OCI-LY7 (cell line): ENCODE results near the gene SASH1. TPM values are rescaled to one million over a fixed set of nuclear protein-coding genes. Genes with fewer than 3 reads are reported as not detected.

Source experiments
- BruUV-seq: library from RNA; stranded (reverse); fragments of 400-500 nt; replicated peaks from 2 replicates; lab custom pipeline; 2021; lab: Mats Ljungman, UMichigan
- CTCF ChIA-PET: fragments of 300-600 bp; sonication (Branson Sonifier 250); formaldehyde crosslinking; loops from one replicate; lab custom pipeline; 2022; ENCODE audit warnings: antibody characterized with exemption; ENCODE audit not compliant: unreplicated experiment; lab: Charles Lee
- POLR2A ChIA-PET: fragments of 300-600 bp; sonication (Branson Sonifier 250); formaldehyde crosslinking; loops from one replicate; lab custom pipeline; 2022; ENCODE audit warnings: antibody characterized with exemption; lab: Charles Lee
- DNase-seq: peaks from one replicate; pipeline ENCODE4 v3.0.0-alpha.2; 2015; ENCODE audit warnings: low spot score
- H2AFZ ChIP-seq: fragments of 200-600 bp; sonication (generic), shearing (Covaris generic); 2 replicates; pipeline ENCODE4 v1.6.1; 2014; ENCODE audit warnings: mild to moderate bottlenecking, antibody characterized with exemption, low read length, moderate library complexity
- H3K27ac ChIP-seq: fragments of 200-600 bp; sonication (generic); 2 replicates; pipeline ENCODE4 v1.5.1; 2014; ENCODE audit warnings: mixed run types, low read depth, mild to moderate bottlenecking, moderate library complexity, low read length, inconsistent platforms; ENCODE audit not compliant: poor library complexity, severe bottlenecking
- H3K36me3 ChIP-seq: fragments of 200-600 bp; sonication (generic); 2 replicates; pipeline ENCODE4 v1.6.1; 2014; ENCODE audit warnings: mild to moderate bottlenecking, antibody characterized with exemption, low read length, moderate library complexity, mixed read lengths; ENCODE audit not compliant: insufficient read depth
- H3K4me1 ChIP-seq: fragments of 200-600 bp; sonication (generic); 2 replicates; pipeline ENCODE4 v1.5.1; 2014; ENCODE audit warnings: mild to moderate bottlenecking, low read length; ENCODE audit not compliant: insufficient read depth, poor library complexity, severe bottlenecking
- H3K4me2 ChIP-seq: fragments of 200-600 bp; sonication (generic); 2 replicates; pipeline ENCODE4 v1.6.1; 2014; ENCODE audit warnings: mild to moderate bottlenecking, low read length
- H3K4me3 ChIP-seq: fragments of 200-600 bp; sonication (generic); 2 replicates; pipeline ENCODE4 v1.5.1; 2014; ENCODE audit warnings: mild to moderate bottlenecking, low read depth, low read length; ENCODE audit not compliant: poor library complexity, severe bottlenecking
- H3K79me2 ChIP-seq: fragments of 200-600 bp; sonication (generic); 2 replicates; pipeline ENCODE4 v1.6.1; 2016; ENCODE audit warnings: low read depth, mild to moderate bottlenecking, low read length, moderate library complexity, mixed read lengths; ENCODE audit not compliant: insufficient read depth
- H3K9me2 ChIP-seq: fragments of 200-600 bp; sonication (generic); 2 replicates; pipeline ENCODE4 v1.6.1; 2016; ENCODE audit warnings: mild to moderate bottlenecking, low read length, mixed read lengths; ENCODE audit not compliant: insufficient read depth
- H3K9me3 ChIP-seq: fragments of 200-600 bp; sonication (generic); 2 replicates; pipeline ENCODE4 v1.6.1; 2014; ENCODE audit warnings: mild to moderate bottlenecking, mixed run types, low read length, mixed read lengths
- H4K20me1 ChIP-seq: fragments of 200-600 bp; sonication (generic); 2 replicates; pipeline ENCODE4 v1.6.1; 2014; ENCODE audit warnings: mild to moderate bottlenecking, antibody characterized with exemption, low read length, moderate library complexity, mixed read lengths; ENCODE audit not compliant: insufficient read depth
- EZH2phosphoT487 ChIP-seq: fragments of 200-600 bp; sonication (generic); IDR thresholded peaks from 2 replicates; pipeline ENCODE4 v1.6.1; 2018; ENCODE audit warnings: low read depth, borderline replicate concordance, mild to moderate bottlenecking, mixed run types, antibody characterized with exemption, low read length, moderate library complexity, mixed read lengths
- intact Hi-C: fragments of 100-400 bp; cut with micrococcal nuclease; formaldehyde crosslinking; loops from one replicate; pipeline ENCODE4 v1.10.0; 2022; ENCODE audit not compliant: unreplicated experiment
- total RNA-seq, 2 experiments: library from RNA; depleted of rRNA in 1 of 2; stranded (reverse); fragments of >200 nt in 1 of 2; shearing (Covaris generic) in 1 of 2; gene quantifications; 2 replicates each; pipeline ENCODE4 v1.2.3, GENCODE V29; 2014 to 2022
- TF ChIP-seq, protein P1 (sequence below): fragments of 200-600 bp; sonication (generic); conservative IDR thresholded peaks from 2 replicates; pipeline ENCODE4 v1.5.1; 2014; ENCODE audit warnings: mild to moderate bottlenecking, antibody characterized with exemption, low read length, moderate library complexity, mixed read lengths

SASH1 gene
- total RNA-seq, 2 experiments from 2014 or later, result not detected

DNA sequence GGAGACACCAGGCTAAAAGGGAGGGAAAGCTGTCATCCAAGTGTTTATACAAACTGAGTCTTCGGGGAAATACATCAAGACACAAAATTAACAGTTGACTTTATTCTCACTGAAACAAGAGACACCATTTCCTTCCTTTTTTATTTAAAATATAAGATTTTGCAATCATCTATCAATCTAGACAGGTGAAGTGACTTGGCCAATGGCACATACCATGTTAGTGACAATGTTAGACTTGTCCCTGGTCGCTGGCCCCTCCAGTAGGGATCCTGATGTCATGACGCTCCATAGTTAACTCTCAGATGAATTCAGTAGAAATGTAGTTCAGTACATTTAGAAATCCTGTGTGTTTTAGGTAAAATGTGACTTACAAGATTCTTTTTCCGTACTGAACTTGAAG lies 2.9 kb downstream of the SASH1 start:
- Histone ChIP-seq H3K4me2 (no peak overlapping the region), H4K20me1 (no peaks in the 10 kb centered on the region), H3K36me3 (no peaks in the 10 kb centered on the region), H3K4me1 (no peaks in the 10 kb centered on the region), H3K9me2 (no peaks in the 10 kb centered on the region), H3K9me3 (no peaks in the 10 kb centered on the region), H2AFZ (no peak overlapping the region), H3K27ac (no peak overlapping the region), H3K4me3 (no peak overlapping the region), H3K79me2 (no peaks in the 10 kb centered on the region)
- intact Hi-C loops, result no loop called here
- no TSS peak for BruUV-seq
- CTCF ChIA-PET, result no interaction called here
- TF ChIP-seq, protein P1, sequence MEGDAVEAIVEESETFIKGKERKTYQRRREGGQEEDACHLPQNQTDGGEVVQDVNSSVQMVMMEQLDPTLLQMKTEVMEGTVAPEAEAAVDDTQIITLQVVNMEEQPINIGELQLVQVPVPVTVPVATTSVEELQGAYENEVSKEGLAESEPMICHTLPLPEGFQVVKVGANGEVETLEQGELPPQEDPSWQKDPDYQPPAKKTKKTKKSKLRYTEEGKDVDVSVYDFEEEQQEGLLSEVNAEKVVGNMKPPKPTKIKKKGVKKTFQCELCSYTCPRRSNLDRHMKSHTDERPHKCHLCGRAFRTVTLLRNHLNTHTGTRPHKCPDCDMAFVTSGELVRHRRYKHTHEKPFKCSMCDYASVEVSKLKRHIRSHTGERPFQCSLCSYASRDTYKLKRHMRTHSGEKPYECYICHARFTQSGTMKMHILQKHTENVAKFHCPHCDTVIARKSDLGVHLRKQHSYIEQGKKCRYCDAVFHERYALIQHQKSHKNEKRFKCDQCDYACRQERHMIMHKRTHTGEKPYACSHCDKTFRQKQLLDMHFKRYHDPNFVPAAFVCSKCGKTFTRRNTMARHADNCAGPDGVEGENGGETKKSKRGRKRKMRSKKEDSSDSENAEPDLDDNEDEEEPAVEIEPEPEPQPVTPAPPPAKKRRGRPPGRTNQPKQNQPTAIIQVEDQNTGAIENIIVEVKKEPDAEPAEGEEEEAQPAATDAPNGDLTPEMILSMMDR, result no peak
- TF ChIP-seq EZH2phosphoT487, result no peak
- POLR2A ChIA-PET, result interaction anchor here (0.5 kb wide), 1 partner anchor 29 kb away, joined by 3 read pairs; no protein-coding TSS in a partner anchor
- no peak for DNase-seq

DNA sequence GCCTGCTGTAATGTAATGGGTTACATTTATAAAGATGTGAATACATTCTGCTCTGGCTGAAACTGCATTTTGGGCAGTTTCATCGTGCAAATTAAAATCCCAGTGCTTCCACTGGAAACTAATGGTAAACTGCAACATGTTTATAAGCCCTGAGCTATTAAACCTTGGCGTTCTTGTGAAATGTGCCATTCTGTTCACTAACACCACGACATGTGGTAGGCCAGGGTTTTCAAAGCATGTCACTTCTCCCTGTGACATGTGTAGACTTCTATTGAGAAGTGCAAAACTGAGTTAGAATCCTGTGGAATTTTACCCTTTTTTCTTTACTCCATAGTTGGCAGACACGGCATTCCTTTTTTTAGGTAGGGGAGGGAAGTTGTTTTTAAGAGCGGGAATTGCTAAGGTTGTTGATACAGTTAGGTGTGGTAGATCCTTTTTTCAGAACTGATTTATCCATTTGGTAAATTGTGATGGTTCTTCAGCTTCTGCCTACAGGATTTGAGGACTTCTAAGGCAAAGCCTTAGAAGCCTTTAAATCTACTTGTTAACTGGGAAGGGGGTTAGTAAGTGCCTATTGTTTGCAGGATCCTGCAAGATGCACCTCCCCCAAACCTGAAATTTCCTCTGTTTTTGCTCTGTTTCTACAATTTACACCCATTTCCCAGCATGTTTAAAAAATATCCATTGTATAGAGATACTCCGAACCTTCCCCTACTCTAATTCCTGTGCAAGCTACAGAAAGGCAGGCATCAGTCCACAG lies 4.2 kb downstream of the SASH1 start:
- ChIA-PET CTCF (no interaction called here), POLR2A (interaction anchor here (0.6 kb wide), 1 partner anchor 137 kb away, joined by 6 read pairs; no protein-coding TSS in a partner anchor)
- Histone ChIP-seq H4K20me1 (no peaks in the 10 kb centered on the region), H3K4me2 (no peak overlapping the region), H3K9me2 (no peaks in the 10 kb centered on the region), H3K27ac (no peak overlapping the region), H3K9me3 (no peaks in the 10 kb centered on the region), H3K36me3 (no peaks in the 10 kb centered on the region), H3K79me2 (no peaks in the 10 kb centered on the region), H2AFZ (no peak overlapping the region), H3K4me3 (no peak overlapping the region), H3K4me1 (no peaks in the 10 kb centered on the region)
- BruUV-seq, result no TSS peak
- TF ChIP-seq EZH2phosphoT487, result no peak
- TF ChIP-seq, protein P1, result no peak
- DNase-seq, result no peak
- intact Hi-C loops, result no loop called here

DNA sequence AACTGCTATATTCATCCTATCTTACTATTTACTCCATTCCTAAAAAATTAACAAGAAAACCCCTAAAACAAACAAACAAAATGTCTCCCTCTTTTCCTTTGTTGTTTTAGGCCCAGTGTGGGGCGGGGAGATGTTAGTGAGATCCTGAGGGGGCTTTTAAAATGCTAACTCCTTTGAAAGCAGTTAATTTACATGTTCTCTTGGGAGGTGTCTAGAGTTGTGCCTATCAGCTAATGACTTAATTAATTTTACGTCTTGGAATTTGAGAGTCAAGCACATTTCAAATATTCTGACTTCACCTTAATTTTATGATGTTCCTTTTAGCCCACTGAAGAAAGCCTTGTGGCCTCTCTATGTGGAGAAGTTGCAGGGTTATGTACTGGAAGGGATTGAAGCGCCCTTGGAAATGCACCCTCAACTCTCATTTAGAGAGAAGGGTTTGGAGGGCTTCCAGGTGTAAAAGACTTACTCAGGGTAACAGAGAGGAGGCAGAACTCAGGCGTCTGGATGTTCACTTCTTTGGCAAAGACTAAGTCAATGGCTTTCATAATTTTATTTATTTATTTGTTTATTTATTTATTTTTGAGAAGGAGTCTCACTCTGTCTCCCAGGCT lies 4.9 kb downstream of the SASH1 start:
- Histone ChIP-seq H3K9me2 (no peaks in the 10 kb centered on the region), H3K36me3 (no peaks in the 10 kb centered on the region), H3K4me2 (no peak overlapping the region), H4K20me1 (no peaks in the 10 kb centered on the region), H3K4me3 (no peak overlapping the region), H3K79me2 (no peaks in the 10 kb centered on the region), H3K9me3 (no peaks in the 10 kb centered on the region), H2AFZ (no peak overlapping the region), H3K4me1 (no peaks in the 10 kb centered on the region), H3K27ac (no peak overlapping the region)
- CTCF ChIA-PET, result no interaction called here
- POLR2A ChIA-PET, result no interaction called here
- no peak for TF ChIP-seq EZH2phosphoT487
- TF ChIP-seq, protein P1, result no peak
- BruUV-seq, result no TSS peak
- no peak for DNase-seq
- intact Hi-C loops, result no loop called here
